Measurements from ENCODE around the gene MBD5.

MBD5 gene

GRCh38 chr2:148124271-148124670, 103.4 kb downstream of the MBD5 start:
- no peak for DNase-seq (ENCODE audit: low read depth)

DNA sequence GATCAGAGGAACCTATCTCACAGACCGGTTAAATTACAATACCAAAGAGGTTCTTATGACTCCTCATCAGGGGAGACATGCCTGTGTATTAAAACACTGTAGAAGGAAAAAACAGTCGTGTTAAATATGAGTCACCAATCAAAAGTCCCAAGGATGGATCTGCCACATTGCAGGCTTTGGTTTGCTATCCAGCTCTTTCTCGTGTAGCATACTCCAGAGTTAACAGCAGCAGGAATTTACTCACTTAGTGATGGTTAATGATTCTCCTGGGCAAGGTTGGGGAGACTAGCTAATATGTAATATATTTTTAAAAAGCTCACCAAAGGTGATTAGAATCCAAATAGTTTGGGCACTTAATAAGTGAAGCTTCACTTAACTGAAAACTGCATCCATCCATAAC, 109.7 kb downstream of the MBD5 start:
- DNase-seq (ENCODE audit: low read depth) = no peak

DNA sequence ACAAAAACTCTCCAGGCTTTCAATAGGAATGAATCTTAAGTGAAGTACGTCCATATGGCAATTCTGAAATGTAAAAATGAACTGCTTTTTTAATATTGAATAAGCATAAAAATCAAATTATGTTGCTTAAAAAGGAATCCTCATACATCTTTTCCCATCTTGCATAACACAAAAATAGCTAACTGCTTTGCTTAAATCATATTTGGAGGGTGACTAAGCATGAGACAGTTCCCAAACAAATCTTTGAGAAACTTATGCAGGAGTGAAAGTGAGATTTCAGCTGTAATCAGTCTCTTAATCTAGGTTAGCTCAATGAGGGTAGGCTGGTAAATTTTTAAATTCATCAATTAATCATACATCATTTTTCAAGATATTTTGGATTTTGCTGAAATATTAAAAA, 111.5 kb downstream of the MBD5 start:
- DNase-seq (ENCODE audit: low read depth) = peak; percentile 5

GRCh38 chr2:148135705-148136104, 114.8 kb downstream of the MBD5 start:
- DNase-seq (ENCODE audit: low read depth) = no peak

DNA sequence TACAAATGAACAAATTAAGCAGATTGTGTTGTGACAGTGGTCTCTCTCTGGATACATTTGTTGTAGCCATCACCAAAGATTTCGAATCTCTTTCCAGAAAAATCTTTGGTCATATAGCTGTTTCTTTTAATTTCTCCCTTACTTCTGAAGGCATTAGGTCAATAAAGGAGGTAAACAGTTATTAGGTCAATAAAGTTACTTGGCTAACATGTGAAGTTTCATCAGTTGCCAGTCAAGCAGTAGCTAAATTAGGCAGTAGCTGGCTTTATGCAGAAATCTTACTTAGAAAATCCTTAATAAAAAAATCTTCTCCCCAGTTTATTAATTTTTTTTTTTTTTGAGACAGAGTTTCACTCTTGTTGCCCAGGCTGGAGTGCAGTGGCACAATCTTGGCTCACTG, 115.5 kb downstream of the MBD5 start:
- no peak for DNase-seq (ENCODE audit: low read depth)

DNA sequence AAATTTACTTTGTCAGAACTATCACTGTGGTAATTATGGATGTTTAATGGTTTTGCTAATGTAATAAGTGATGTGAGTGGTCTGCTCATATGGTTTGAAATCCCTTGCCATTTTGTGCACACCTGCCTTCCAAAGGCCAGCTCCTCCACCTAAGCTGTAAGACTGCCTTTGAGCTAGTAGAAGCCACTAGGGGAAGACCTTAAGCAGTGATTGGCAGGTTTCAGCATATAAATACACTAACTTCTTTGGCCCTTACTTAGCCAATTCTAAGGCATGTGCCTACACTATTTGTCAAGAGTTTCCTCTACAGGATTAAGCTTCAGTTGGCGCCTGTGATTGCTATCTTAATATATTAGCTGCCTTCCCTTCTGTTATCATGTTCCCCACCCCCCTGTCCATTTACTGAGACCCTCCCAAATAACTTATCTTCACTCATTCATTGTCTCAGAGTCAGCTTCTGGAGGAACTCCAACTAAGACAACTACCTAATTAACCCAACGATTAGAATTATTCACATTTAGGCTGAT, 141.1 kb downstream of the MBD5 start:
- DNase-seq (ENCODE audit: low read depth) = no peak

DNA sequence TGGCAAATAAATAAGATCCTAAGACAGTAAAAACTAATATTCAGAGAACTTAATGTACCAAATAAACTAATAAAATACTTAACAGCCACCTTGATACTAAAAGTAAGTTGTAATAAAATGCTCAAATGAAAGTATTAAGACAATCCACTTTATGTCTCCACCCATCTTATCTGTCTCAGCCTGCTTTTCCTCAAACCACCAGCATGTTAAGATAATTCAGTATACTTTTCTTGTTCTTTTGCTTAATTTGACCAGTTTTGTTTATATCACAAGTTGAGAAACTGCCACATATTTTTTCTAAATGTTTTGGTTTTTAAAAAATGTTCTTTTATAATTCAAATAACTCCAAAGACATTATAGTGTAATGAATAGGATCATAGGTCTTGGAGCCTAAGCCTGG, 142.0 kb downstream of the MBD5 start:
- DNase-seq (ENCODE audit: low read depth) = no peak

- no peak for DNase-seq (ENCODE audit: low read depth)
Measured at GRCh38 chr2:148165975-148166374, 145.1 kb downstream of the MBD5 start.

DNA sequence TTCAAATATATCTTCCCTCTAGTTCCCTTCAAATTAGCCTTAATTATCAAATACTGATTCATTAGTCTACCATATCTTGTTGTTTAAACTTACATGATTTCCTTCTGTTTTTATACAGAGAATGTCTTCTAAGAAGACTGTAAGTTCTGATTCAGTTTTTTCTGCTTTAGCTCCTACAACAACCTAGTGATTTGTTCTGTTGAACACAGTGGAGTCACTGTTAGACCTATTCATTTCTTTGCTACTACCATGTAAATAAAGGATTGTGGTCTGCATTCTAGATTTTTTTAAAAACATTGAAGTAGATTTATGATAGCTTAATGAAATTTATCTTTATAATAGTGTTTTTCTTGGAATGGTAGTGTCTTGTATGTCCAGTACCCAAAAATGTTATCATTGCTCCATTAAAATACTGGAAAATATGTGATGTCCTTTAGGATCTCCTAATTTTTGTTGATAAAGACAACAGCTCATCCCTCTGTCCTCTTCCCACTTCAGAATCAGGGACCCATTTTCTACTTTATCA, 146.4 kb downstream of the MBD5 start:
- no peak for DNase-seq (ENCODE audit: low read depth)

DNA sequence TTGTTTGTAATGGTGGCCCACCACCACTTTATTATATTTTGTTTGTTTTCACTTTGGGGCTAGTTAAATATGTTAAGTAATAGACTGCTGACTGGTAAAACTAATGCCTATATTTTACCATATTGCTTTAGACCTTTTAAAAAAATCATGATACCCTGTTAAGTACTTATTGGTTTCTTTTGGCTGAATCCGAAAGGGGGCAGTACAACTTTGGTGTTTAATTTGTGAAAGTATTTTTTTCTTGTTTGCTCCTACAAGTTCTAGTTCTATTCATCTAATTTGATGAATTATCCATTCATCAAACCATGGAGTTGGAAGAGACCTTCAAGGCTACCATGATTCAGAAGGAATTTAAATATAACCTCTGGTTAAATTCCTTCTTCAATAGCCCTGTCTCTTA, 147.0 kb downstream of the MBD5 start:
- DNase-seq (ENCODE audit: low read depth) = no peak

- no peak for DNase-seq (ENCODE audit: low read depth)
Measured at GRCh38 chr2:148172131-148172753, 151.4 kb downstream of the MBD5 start.

GRCh38 chr2:148173168-148173567, 152.3 kb downstream of the MBD5 start:
- no peak for DNase-seq (ENCODE audit: low read depth)

- DNase-seq (ENCODE audit: low read depth) = no peak
Measured at GRCh38 chr2:148177559-148177958, 156.7 kb downstream of the MBD5 start.

- no peak for DNase-seq (ENCODE audit: low read depth)
Measured at GRCh38 chr2:148179724-148180123, 158.8 kb downstream of the MBD5 start.

DNA sequence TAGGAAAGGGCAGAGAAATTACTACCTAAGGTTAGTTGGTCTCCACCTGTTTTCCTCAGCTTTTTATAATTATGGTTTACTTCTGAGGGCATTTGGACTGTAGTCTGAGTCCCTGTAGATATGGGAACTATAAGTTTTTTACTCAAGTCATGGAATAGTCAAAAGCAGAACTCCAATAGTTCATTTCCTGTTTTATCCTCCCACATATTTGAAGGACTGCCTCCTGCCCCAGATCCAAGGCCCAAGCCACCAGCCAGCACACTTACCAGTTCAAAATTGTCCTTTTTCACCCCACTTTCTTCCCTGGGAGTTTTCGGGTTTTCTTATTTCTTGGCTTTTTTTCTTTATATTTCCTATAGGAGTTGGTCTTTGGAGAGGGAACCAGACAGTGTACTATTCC, 164.1 kb downstream of the MBD5 start:
- no peak for DNase-seq (ENCODE audit: low read depth)

- DNase-seq (ENCODE audit: low read depth) = no peak
Measured at GRCh38 chr2:148194882-148195281, 174.0 kb downstream of the MBD5 start.

- DNase-seq (ENCODE audit: low read depth) = peak; percentile 11
Measured at GRCh38 chr2:148201075-148202004, 180.4 kb downstream of the MBD5 start.

DNA sequence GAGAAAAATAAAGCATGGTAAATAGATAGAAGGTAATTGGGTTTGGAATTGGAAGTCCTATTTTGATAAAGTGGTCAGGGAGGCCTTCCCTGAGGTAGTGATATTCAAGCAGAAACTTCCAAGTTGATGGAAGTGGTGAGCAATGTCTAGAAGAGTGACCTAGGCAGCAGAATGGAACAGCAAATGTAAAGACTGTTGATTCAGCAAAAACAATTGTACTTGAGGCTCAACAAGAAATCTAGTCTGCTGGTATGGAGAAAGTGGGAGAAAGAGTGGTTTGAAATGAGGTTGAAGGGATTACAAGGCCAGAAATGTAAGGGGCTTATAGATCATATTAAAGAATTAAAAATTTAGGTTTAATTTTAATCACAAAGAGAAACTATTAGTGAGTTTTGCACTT, 181.3 kb downstream of the MBD5 start:
- DNase-seq (ENCODE audit: low read depth) = no peak

DNA sequence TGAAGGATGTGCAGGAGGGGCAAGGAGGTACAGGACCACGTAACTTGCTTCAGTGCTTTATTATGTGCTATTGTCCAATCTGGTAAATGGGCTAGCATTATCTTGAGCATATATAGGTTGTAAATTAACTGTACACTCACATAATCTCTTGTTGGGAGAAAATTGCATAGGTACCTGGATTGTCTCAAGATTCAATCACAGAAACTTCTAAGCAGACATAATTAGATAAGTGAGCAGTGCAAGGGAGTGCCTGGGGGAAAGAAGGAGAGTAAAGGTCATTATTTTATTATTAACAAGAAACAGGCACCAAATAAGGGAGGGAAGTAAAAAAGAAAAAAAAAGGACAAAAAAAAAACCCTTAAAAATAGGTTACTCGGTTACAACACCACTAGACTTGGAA, 186.2 kb downstream of the MBD5 start:
- no peak for DNase-seq (ENCODE audit: low read depth)

DNA sequence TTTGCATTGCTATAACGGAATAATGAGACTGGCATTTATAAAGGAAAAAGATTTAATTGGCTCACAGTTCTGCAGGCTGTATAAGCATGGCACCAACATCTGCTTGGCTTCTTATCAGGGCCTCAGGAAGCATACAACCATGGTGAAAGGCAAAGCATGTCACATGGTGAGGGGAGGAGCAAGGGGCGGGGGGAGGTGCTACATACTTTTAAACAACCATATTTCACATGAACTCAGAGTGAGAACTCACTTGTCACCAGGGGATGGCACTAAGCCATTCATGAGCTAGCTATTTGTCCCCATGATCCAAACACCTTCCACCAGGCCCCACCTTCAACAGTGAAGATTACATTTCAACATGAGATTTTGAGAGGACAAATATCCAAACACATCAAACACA, 188.7 kb downstream of the MBD5 start:
- peak; percentile 7 for DNase-seq (ENCODE audit: low read depth)

- no peak for DNase-seq (ENCODE audit: low read depth)
Measured at GRCh38 chr2:148218326-148219075, 197.6 kb downstream of the MBD5 start.

- no peak for DNase-seq (ENCODE audit: low read depth)
Measured at GRCh38 chr2:148221166-148221565, 200.3 kb downstream of the MBD5 start.

Measured in HS-27A (cell line).